Coronary artery (tissue), 2 donors: ENCODE data around the gene ZSCAN20.
A peak's percentile ranks its signal among the peaks of the same experiment; 100 is the strongest.

Experiments
- DNase-seq: peaks from one replicate; pipeline ENCODE4 v3.0.0-alpha.2; 2017; ENCODE audit warnings: low spot score
- H3K27ac ChIP-seq, 2 donors: fragments of 200-600 bp; sonication (generic); one replicate each; pipeline ENCODE4 v1.5.1; 2016 to 2019
- H3K4me3 ChIP-seq: fragments of 200-600 bp; sonication (generic); 2 replicates; pipeline ENCODE4 v1.5.1; 2016; ENCODE audit warnings: mild to moderate bottlenecking, moderate library complexity
- TF ChIP-seq, protein P1 (sequence below): fragments of 200-600 bp; sonication (generic); IDR thresholded peaks from one replicate; pipeline ENCODE4 v1.5.1; 2019; ENCODE audit warnings: antibody characterized with exemption

ZSCAN20 gene

DNA sequence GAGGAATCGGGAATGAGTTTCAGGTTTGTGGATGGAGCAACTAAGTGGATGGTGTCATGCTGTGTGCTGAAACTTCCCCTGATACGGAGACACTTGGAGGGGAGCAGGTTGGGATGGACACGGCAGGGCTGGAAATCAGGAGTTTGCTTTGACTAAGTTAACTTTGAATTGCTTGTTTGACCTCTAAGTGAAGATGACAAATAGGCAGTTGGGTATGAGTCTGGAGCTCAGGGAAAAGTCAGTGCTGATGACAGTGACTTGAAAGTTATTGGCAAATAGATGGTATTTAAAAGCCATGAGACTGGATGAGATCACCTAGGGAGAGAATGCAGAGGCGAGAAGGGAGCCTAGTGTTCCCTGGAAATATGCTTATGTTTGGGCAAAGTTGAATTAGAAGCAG, 12.8 kb upstream of the ZSCAN20 start:
- no peak for DNase-seq
- H3K27ac ChIP-seq, result peak overlapping the region; percentile 66 to 92
- no peak overlapping the region for H3K4me3 ChIP-seq
- TF ChIP-seq, protein P1, sequence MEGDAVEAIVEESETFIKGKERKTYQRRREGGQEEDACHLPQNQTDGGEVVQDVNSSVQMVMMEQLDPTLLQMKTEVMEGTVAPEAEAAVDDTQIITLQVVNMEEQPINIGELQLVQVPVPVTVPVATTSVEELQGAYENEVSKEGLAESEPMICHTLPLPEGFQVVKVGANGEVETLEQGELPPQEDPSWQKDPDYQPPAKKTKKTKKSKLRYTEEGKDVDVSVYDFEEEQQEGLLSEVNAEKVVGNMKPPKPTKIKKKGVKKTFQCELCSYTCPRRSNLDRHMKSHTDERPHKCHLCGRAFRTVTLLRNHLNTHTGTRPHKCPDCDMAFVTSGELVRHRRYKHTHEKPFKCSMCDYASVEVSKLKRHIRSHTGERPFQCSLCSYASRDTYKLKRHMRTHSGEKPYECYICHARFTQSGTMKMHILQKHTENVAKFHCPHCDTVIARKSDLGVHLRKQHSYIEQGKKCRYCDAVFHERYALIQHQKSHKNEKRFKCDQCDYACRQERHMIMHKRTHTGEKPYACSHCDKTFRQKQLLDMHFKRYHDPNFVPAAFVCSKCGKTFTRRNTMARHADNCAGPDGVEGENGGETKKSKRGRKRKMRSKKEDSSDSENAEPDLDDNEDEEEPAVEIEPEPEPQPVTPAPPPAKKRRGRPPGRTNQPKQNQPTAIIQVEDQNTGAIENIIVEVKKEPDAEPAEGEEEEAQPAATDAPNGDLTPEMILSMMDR, result no peak

DNA sequence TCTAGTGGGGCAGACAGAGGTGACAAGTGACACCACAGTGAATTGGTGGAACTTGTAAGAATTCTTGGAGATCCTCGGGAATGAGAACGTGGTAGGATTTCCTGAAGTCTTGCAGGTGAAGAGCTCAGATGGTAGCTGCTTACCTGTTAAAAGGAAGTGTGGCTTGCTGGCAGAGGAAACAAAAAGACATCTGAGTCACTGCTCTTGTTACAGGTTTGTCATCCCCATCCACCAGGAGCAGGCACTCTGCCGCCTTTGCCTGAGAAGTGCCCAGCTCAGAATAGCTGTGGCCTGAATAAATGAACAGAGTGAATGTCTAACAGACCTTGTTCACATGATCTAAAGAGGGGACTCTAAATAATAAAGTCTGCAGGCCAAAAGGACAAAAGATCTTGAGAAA, 12.3 kb upstream of the ZSCAN20 start:
- TF ChIP-seq, protein P1, result no peak
- DNase-seq, result no peak
- Histone ChIP-seq H3K4me3 (no peak overlapping the region), H3K27ac (peak overlapping the region; percentile 66 to 92)

DNA sequence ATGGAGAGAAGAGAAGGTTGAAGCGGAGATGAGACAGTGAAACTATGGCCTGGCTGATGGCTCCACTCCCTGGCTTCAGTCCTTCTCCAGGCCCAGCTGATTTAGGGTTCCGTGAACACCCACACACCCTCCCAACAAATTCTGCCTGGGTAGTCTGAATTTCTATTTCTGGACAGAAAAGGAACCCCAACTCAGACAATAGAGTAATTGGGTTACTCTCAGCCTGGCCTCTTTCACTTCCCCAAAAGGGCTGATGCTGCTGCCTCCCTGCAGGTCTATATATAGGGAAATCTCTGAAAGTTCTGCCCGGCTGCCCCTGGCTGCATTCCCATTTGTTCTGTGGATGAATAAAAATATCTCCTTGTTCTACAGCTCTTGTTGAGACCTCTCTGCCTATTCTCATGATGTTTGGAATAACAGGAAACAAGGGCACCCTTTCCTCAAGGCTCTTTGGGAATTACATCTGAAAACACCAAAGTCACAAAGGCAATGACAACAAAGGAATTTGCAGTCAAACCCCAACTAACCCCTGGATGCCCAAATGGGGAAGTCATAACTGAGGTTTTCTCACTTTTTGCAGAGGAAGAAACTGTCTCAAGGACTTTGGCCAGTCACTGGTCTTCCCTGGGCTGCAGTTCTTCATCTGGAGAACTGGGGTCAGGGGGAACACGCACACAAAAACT, 11.4 kb upstream of the ZSCAN20 start:
- Histone ChIP-seq H3K27ac (peak overlapping the region; percentile 66 to 92), H3K4me3 (no peak overlapping the region)
- TF ChIP-seq, protein P1, result no peak
- DNase-seq, result no peak

DNA sequence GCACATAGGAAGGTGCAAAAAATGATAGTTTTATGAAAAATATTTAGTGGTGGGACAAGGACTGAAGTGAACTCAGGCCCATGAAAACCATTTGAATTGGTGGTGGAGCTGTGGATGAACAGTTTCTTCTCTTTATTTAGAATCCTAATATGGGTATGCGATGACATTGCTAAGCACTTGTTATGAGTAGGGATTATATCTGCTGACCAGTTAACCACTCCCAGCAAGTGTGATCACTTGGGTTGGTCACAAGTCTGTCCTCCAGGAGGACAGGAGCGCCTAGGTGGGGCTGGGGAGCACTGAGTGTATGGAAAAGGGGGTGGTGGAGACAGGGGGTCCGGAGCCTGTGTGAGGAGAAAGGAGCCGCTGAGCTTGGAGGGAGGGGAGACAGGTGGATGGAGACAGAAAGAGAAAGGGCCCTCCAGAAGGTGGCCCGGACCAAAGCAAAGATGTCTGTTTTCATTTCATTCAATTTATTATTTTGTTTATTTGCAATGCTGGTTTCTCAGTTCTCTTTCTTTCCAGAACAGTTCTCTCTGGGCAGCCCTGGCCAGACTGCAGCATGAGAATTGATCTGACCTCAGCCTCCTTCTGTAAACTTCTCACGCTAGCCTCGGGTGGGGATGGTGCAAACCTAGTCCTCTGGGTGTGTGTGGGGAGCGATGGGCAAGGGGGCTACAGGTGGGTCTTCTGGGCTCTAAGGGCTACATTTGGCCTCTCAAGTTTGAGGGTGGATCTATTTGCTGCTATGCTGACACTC, 9.9 kb upstream of the ZSCAN20 start:
- Histone ChIP-seq H3K27ac (no peak overlapping the region), H3K4me3 (no peak overlapping the region)
- no peak for DNase-seq
- TF ChIP-seq, protein P1, result no peak

DNA sequence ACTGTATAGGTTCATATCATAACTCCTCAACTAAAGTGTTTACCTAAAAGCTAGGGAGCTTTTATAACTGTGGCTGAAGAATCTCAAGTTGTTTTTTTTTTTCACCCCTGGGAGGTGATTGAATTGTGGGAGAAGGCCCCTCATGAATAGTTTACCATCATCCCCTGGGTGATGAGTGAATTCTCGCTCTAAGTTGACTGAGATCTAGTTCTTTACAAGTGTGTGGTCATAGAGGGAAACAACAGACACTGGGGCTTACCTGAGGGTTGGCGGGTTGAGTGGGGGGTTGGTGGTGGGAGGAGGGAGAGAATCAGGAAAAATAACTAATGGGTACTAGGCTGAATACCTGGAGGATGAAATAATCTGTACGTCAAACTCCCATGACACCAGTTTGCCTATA, 7.9 kb upstream of the ZSCAN20 start:
- TF ChIP-seq, protein P1, result no peak
- Histone ChIP-seq H3K27ac (no peak overlapping the region), H3K4me3 (no peak overlapping the region)
- DNase-seq, result no peak

DNA sequence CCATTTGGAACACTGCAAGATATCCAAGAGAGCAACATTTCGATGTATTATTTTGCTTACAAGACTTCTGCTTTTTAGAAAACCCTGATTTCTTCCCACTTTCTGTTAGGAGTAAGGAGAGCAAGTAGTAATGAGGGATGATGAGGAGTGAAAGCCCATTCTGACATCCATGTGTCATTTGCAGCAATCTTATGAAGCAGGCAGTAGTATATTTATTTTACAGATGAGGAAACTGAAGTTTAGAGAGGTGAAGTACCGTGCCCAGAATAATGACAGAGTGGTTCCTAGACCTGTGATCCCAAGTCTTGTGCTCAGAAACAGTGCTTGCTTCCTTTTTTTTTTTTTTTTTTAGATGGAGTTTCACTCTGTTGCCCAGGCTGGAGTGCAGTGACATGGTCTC, 7.1 kb upstream of the ZSCAN20 start:
- TF ChIP-seq, protein P1, result no peak
- no peak overlapping the region for H3K27ac ChIP-seq
- no peak overlapping the region for H3K4me3 ChIP-seq
- DNase-seq, result no peak

DNA sequence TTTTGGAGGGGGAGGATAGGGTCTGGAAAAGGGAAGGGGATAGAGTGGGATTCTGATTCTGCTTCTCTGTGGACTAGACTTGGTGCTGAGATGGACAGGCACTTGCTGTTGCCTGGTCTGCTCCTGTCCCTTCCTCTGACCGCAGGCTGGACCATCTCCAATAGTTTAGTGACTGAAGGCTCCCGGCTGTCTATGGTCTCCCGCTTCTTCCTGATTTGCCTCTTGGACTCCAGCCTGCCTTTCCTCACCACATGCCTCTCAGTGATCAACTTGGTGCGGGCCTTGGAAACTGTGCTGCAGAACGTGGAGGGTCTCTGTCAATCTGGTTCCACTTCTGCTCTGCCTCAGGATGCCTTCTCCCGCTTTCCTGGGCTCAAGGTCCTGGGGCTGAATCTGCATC, 6.3 kb upstream of the ZSCAN20 start:
- H3K4me3 ChIP-seq, result no peak overlapping the region
- DNase-seq, result no peak
- H3K27ac ChIP-seq, result no peak overlapping the region
- TF ChIP-seq, protein P1, result no peak
